Measurements from ENCODE around the gene ACKR3.

The ACKR3 gene

GRCh38 chr2:236587861-236588815 is 18.5 kb downstream of the ACKR3 start:
- DNase-seq (ENCODE audit: low spot score): no peak

DNA sequence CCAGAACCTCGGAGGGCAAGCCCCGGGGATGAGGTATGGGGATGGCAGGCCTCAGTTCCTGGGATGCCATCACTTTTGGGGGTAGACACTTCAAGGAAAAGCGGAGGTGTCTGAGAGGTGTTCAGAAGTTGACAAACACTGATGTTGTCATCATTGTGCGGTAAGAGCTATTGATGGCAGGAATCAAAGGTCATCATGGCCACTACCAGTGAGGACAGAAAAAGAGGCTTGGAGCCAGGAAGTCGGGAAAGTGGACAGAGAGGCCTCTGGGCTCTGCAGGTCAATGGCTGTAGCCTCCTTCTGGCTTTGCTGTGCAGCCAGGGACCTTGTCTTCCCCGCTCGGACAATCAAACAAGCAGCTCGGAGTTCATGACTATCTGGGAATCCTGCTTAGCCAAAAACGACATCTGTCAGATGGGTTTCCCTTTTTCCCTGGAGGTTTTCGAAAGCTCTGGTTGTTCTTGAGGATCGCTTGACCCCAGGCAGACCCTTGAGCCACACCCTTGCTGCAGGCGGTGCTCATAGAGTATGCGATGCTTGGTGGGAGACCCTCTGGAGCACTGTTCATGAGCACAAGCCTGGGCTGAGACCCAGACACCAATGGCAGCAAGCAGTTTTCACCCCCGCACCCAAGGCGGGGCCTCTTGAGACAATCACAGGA is 19.4 kb downstream of the ACKR3 start:
- no peak for DNase-seq (ENCODE audit: low spot score)

GRCh38 chr2:236590846-236591245 is 21.2 kb downstream of the ACKR3 start:
- no peak for DNase-seq (ENCODE audit: low spot score)

DNA sequence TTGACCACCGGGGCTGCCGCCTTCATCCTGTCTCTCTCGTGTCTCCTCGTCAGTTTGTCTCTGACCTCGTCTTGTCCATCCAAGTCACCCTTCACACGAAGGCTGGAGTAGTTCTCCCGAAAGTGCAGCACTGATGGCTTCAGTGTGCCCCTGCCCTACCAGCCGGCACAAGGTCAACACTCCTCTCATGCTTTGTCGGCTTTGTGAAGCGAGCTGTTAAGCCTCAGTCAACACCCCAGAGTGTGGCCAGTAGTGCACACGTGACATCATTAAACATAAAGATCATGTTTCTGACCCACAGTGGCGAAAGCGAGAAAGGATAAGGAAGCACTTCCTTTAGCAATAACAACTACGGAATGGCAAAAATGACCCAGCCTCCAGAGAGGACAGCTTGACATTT is 23.2 kb downstream of the ACKR3 start:
- DNase-seq (ENCODE audit: low spot score): no peak

DNA sequence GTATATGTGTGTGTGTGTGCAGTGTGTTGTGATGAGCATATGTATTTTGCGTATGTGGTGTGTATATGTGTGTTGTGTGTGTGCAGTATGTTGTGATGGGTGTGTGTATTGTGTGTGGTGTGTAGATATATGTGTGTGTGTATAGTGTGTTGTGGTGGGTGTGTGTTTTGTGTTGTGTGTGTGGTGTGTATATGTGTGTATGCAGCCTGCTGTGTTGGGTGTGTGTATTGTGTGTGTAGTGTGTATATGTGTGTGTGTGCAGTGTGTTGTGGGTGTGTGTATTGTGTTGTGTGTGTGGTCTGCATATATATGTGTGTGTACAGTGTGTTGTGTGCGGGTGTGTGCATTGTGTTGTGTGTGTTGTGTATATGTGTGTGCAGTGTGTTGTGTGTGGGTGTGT is 23.9 kb downstream of the ACKR3 start:
- DNase-seq (ENCODE audit: low spot score): no peak

DNA sequence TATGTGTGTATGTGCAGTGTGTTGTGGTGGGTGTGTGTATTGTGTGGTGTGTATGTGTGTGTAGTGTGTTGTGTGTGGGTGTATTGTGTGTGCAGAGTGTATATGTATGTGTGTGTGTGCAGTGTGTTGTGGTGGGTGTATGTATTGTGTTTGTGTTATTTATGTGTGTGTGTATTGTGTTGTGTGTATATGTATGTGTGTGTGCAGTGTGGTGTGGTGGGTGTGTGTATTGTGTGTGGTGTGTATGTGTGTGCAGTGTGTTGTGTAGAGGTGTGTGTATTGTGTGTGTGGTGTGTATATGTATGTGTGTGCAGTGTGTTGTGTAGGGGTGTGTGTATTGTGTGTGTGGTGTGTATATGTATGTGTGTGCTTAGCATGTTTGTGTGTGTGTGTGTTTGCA is 24.3 kb downstream of the ACKR3 start:
- DNase-seq (ENCODE audit: low spot score): no peak

DNA sequence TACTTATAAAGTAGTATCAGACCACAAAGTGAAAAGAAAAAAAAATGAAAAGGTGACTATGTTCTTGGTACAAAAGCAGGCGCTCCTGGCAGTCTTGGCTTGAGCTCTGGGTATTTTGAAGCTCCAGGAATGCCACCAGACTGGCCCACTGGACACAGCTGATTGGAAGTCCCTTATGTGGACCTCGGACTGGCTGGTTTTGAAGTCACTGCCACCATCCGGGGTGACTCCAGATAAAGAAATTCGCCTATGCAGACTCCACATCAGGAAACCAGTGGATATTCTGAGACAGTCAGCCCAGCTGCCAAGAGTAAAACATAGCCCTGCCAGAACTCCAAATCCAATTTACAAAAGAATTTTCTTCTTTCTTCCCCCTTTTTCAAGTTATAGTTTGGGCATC is 28.0 kb downstream of the ACKR3 start:
- DNase-seq (ENCODE audit: low spot score): no peak

- no peak for DNase-seq (ENCODE audit: low spot score)
Observed at GRCh38 chr2:236599059-236599458, 29.4 kb downstream of the ACKR3 start.

- no peak for DNase-seq (ENCODE audit: low spot score)
Observed at GRCh38 chr2:236600158-236600557, 30.5 kb downstream of the ACKR3 start.

- DNase-seq (ENCODE audit: low spot score): no peak
Observed at GRCh38 chr2:236600892-236601291, 31.3 kb downstream of the ACKR3 start.

DNA sequence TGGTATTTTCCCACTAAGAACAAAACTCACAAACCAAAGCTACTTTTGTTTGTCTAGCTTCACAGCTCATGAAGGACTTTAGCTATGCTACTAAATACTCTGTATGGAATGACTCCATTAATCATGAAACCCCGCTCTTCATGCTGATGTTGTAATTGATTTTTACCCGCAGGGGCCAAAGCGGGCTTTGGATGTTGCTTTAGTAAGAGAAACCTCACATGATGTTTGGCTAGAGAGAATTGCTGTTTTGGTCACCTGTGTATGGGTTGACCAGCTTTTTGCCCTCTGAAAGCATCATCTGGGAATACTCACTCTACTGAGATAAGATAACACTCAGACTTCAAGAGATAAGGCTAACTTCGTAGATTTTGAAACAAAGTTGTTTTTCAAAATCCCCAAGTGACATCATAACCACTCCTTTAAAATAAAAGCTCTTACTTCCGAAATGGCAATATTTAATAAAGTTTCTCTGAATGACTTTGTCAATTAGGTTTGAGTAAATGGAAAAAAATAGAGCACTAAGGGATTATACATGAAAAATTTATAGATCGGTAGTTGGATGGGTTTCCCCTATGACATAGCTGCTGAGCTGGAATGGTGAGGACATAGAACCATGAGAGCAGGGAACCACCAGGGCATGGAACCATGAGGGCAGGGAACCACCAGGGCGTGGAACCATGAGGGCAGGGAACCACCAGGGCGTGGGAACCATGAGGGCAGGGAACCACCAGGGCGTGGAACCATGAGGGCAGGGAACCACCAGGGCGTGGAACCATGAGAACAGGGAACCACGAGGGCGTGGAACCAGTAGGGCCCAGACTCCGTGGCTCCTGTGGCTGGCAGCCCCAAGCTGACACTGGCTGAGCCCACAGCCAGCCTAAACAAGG is 31.9 kb downstream of the ACKR3 start:
- no peak for DNase-seq (ENCODE audit: low spot score)

GRCh38 chr2:236602678-236603077 is 33.1 kb downstream of the ACKR3 start:
- DNase-seq (ENCODE audit: low spot score): no peak

GRCh38 chr2:236603361-236604015 is 33.9 kb downstream of the ACKR3 start:
- DNase-seq (ENCODE audit: low spot score): no peak

DNA sequence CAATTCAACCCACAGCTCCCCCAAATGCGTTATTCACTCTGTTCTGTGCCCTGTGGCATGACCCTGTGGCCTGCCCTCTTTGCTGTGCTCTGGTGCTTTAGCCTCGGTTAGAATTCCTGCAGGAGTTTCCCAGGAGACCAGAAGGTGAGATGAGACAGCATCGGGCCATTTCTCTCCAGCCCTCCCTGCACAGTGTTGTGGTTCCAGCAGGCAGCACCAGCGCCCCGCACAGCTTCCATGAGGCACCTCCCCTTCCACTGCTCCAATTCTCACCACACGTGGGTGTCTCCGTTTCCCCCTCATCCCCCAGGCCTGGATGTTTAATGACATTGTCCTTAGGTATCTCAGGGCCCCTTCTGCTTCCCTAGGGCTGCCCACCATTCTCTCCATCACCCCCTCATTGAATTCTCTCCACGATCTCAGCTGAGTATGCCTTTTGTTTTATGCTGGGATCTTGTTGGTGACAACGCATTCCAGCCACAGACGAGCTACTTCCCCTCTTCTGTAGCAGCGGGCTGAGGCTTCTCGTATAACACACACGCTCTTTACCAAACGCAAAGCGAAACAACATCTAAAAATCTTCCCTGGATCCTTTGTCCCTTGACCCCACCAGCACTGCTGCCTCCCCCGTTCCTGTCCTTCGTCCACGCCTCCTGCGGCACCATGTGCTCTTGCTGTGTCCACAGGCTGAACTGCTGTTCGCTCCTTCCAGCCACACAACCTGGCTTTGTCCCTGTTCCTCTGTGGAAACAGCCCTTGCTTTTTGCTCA is 35.1 kb downstream of the ACKR3 start:
- no peak for DNase-seq (ENCODE audit: low spot score)

DNA sequence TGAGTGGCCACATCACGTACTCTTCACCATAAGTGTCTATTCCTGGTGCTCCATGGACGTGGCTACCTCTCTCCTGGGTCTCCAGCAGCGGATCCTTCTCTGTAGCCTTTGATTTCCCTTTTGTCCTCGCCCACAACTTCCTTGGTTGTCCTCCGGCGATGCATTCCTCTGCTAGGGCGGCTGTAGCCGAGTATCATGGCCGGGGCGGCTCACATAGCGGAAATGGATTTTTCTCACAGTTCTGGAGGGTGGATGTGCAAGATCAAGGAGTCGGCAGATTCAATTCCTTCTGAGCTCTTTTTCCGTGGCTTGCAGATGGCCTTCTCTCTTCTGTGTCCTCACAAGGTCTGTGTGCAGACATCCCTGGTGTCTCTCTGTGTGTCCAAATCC is 35.7 kb downstream of the ACKR3 start:
- no peak for DNase-seq (ENCODE audit: low spot score)

- DNase-seq (ENCODE audit: low spot score): no peak
Observed at GRCh38 chr2:236606023-236606422, 36.4 kb downstream of the ACKR3 start.

GRCh38 chr2:236607471-236608187 is 38.0 kb downstream of the ACKR3 start:
- DNase-seq (ENCODE audit: low spot score): no peak

GRCh38 chr2:236608188-236608525 is 38.5 kb downstream of the ACKR3 start:
- DNase-seq (ENCODE audit: low spot score): no peak

- no peak for DNase-seq (ENCODE audit: low spot score)
Observed at GRCh38 chr2:236608710-236609109, 39.1 kb downstream of the ACKR3 start.

DNA sequence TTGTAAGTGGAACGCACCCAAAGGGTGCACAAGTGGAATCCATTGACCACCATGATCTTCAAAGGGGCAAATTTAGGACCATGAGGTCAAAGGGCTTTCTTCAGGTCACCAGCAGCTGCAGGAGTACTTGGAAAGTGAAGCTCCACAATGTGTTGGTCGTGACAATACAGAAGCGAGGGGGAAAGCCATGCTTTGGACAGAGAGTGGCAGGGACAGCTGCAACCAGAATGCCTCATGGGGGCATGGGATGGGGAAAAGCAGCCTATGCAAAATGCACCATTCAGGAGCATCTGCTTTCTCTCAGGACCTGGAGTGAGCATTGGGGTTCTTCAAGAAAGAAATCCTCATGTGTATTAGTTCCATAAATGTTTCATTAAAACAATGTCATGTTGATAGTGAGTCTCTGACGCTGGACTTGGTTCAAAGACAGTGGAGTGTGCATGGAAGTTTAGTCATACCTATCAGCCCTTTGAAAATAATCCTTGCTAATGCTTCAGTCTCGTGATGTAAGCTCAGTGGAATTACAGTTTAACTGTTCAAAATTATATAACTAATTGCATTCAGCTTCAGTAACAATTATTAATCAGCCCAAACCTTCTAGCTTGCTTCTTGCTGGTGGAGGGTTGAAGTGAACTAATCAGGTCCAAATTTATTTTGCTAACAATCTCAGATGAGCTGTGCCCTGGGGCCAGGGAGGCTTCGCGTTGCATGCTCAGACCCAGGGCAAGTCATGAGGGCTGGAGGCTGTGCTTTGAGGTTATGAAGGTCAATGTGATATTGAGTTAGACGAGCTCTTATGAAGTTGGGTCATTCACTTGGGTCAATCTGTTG is 41.6 kb downstream of the ACKR3 start:
- no peak for DNase-seq (ENCODE audit: low spot score)

Data from kidney capillary endothelial cell (primary cell).